Testis (tissue), 2 donors: ENCODE results near the gene DAB1.

Experiments
- POLR2A ChIP-seq: fragments of 450-650 bp; IDR thresholded peaks from one replicate; pipeline ENCODE4 v1.6.1; 2017; ENCODE audit warnings: antibody characterized with exemption, mild to moderate bottlenecking, moderate library complexity
- TF ChIP-seq, protein P1 (sequence below), 3 experiments: fragments of 450-650 bp in 2 of 3; fragments of 200-600 bp in 1 of 3; sonication (generic) in 1 of 3; IDR thresholded peaks; one replicate each; pipeline ENCODE4 v1.5.1; 2016 to 2019; ENCODE audit warnings: antibody characterized with exemption in 3 of 3, mild to moderate bottlenecking in 2 of 3, moderate library complexity in 1 of 3

DNA sequence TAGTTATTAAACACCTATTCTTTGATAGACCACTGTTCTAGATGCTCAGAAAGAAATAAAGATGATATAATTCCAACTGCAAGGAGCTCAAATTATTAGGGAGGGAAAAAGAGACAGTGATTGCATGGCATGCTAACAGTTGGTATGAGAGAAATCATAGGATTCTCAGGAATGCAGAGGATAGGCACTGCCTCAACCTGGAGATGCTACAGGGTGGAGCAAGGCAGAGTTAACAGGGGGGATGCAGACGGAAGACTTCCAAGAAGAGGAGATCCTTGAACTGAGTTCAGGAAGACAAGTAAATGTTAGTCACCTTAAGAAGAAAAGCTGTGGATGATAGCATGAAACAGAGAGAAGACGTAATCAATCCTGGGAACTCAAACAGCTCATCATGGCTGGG, 123.7 kb downstream of the DAB1 start:
- TF ChIP-seq, protein P1, sequence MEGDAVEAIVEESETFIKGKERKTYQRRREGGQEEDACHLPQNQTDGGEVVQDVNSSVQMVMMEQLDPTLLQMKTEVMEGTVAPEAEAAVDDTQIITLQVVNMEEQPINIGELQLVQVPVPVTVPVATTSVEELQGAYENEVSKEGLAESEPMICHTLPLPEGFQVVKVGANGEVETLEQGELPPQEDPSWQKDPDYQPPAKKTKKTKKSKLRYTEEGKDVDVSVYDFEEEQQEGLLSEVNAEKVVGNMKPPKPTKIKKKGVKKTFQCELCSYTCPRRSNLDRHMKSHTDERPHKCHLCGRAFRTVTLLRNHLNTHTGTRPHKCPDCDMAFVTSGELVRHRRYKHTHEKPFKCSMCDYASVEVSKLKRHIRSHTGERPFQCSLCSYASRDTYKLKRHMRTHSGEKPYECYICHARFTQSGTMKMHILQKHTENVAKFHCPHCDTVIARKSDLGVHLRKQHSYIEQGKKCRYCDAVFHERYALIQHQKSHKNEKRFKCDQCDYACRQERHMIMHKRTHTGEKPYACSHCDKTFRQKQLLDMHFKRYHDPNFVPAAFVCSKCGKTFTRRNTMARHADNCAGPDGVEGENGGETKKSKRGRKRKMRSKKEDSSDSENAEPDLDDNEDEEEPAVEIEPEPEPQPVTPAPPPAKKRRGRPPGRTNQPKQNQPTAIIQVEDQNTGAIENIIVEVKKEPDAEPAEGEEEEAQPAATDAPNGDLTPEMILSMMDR (IDR thresholded peaks at IDR 0.05): no peak
- no peak for TF ChIP-seq POLR2A
